KMS-11 (cell line): ENCODE results near the gene SOCS3.

Source experiments
- H2AFZ ChIP-seq: fragments of 200-600 bp; sonication (generic); 2 replicates; pipeline ENCODE4 v1.6.1; 2016; ENCODE audit warnings: antibody characterized with exemption, mixed run types, low read depth
- H3K27ac ChIP-seq: fragments of 200-600 bp; sonication (generic); 2 replicates; pipeline ENCODE4 v1.6.1; 2016; ENCODE audit warnings: mild to moderate bottlenecking, mixed run types
- H3K27me3 ChIP-seq: fragments of 200-600 bp; sonication (generic); 2 replicates; pipeline ENCODE4 v1.6.1; 2017; ENCODE audit warnings: mild to moderate bottlenecking, low read depth, mixed run types, moderate library complexity; ENCODE audit not compliant: insufficient read depth
- H3K36me3 ChIP-seq: fragments of 200-600 bp; sonication (generic); 2 replicates; pipeline ENCODE4 v1.6.1; 2017; ENCODE audit warnings: mild to moderate bottlenecking, mixed run types; ENCODE audit not compliant: insufficient read depth
- H3K4me1 ChIP-seq: fragments of 200-600 bp; sonication (generic); 2 replicates; pipeline ENCODE4 v1.6.1; 2016; ENCODE audit warnings: mild to moderate bottlenecking, low read depth, mixed run types; ENCODE audit not compliant: poor library complexity, severe bottlenecking
- H3K4me2 ChIP-seq: fragments of 200-600 bp; sonication (generic); 2 replicates; pipeline ENCODE4 v1.7.0; 2016; ENCODE audit warnings: mild to moderate bottlenecking, mixed run types
- H3K4me3 ChIP-seq: fragments of 200-600 bp; sonication (generic); IDR thresholded peaks from 2 replicates; pipeline ENCODE4 v1.6.1; 2017; ENCODE audit warnings: low read depth, low read length, mixed read lengths; ENCODE audit not compliant: insufficient read depth
- H3K79me2 ChIP-seq: fragments of 200-600 bp; sonication (generic); 2 replicates; pipeline ENCODE4 v1.6.1; 2016; ENCODE audit warnings: low read depth, mixed run types; ENCODE audit not compliant: insufficient read depth
- H3K9ac ChIP-seq: fragments of 200-600 bp; sonication (generic); 2 replicates; pipeline ENCODE4 v1.6.1; 2016; ENCODE audit warnings: mild to moderate bottlenecking, mixed run types
- H4K20me1 ChIP-seq: fragments of 200-600 bp; sonication (generic); 2 replicates; pipeline ENCODE4 v1.6.1; 2016; ENCODE audit warnings: mild to moderate bottlenecking, mixed run types; ENCODE audit not compliant: insufficient read depth
- CTCF ChIP-seq: fragments of 200-600 bp; sonication (generic); conservative IDR thresholded peaks from 2 replicates; pipeline ENCODE4 v1.6.1; 2017; ENCODE audit warnings: low read depth, mild to moderate bottlenecking, antibody characterized with exemption, low read length, moderate library complexity, mixed read lengths

Gene SOCS3

GRCh38 chr17:78324391-78325075 lies 35.3 kb downstream of the SOCS3 start:
- Histone ChIP-seq H4K20me1 (no peaks in the 10 kb centered on the region), H3K4me1 (peaks cover 18% of the 10 kb centered on the region), H3K36me3 (no peaks in the 10 kb centered on the region), H3K9ac (no peak overlapping the region), H3K79me2 (no peaks in the 10 kb centered on the region), H3K27ac (no peak overlapping the region), H3K4me2 (no peak overlapping the region), H3K4me3 (no peak overlapping the region), H2AFZ (no peak overlapping the region), H3K27me3 (no peaks in the 10 kb centered on the region)
- no peak for TF ChIP-seq CTCF

- no peak overlapping the region for H2AFZ ChIP-seq
- H3K79me2 ChIP-seq: no peaks in the 10 kb centered on the region
- no peaks in the 10 kb centered on the region for H4K20me1 ChIP-seq
- H3K4me2 ChIP-seq: no peak overlapping the region
- no peaks in the 10 kb centered on the region for H3K27me3 ChIP-seq
- no peak overlapping the region for H3K27ac ChIP-seq
- no peak for TF ChIP-seq CTCF
- H3K9ac ChIP-seq: no peak overlapping the region
- H3K4me1 ChIP-seq: peaks cover 14% of the 10 kb centered on the region
- H3K4me3 ChIP-seq: no peak overlapping the region
- no peaks in the 10 kb centered on the region for H3K36me3 ChIP-seq
Measured at GRCh38 chr17:78323826-78324390, 36.0 kb downstream of the SOCS3 start.

- Histone ChIP-seq H3K4me1 (peaks cover 10% of the 10 kb centered on the region), H3K4me2 (no peak overlapping the region), H3K27ac (no peak overlapping the region), H3K9ac (no peak overlapping the region), H4K20me1 (no peaks in the 10 kb centered on the region), H2AFZ (no peak overlapping the region), H3K27me3 (no peaks in the 10 kb centered on the region), H3K4me3 (no peak overlapping the region), H3K79me2 (no peaks in the 10 kb centered on the region), H3K36me3 (no peaks in the 10 kb centered on the region)
- no peak for TF ChIP-seq CTCF
Measured at GRCh38 chr17:78322858-78323455, 36.9 kb downstream of the SOCS3 start.

GRCh38 chr17:78322327-78322857 lies 37.5 kb downstream of the SOCS3 start:
- no peak overlapping the region for H3K4me2 ChIP-seq
- no peak overlapping the region for H3K9ac ChIP-seq
- H3K27me3 ChIP-seq: no peaks in the 10 kb centered on the region
- no peak overlapping the region for H3K4me3 ChIP-seq
- no peak for TF ChIP-seq CTCF
- H3K4me1 ChIP-seq: peaks cover 14% of the 10 kb centered on the region
- H3K27ac ChIP-seq: no peak overlapping the region
- H3K36me3 ChIP-seq: no peaks in the 10 kb centered on the region
- H3K79me2 ChIP-seq: no peaks in the 10 kb centered on the region
- H4K20me1 ChIP-seq: no peaks in the 10 kb centered on the region
- H2AFZ ChIP-seq: no peak overlapping the region
